ENCODE data around the gene CCL13. TPM values are rescaled to one million over a fixed set of nuclear protein-coding genes. Genes with fewer than 3 reads are reported as not detected.

Gene CCL13
- total and polyA plus RNA-seq, 2 of the 8 experiments (the other 6 are each of a cell fraction or from before 2014, with no cell fraction given): not detected

- TF ChIP-seq CHD7 (IDR thresholded peaks at IDR 0.05; ENCODE audit: insufficient replicate concordance, low read length): no peak
These were observed 19.2 kb downstream of the CCL13 start (continued) for GRCh38 chr17:34375426-34375997.
